Activated T-cell treated with anti-CD3 and anti-CD28 coated beads, Interleukin-2, amount 50 U/mL, for 24 hours (primary cell): ENCODE results near the gene GPHN.

Source experiments
- DNase-seq: peaks from one replicate; pipeline ENCODE4 v3.0.0-alpha.2; 2020
- H3K27ac Mint-ChIP-seq: 2 replicates; pipeline ENCODE4 v1.8.0; 2020; ENCODE audit warnings: mild to moderate bottlenecking, mixed read lengths
- H3K27me3 Mint-ChIP-seq: 2 replicates; pipeline ENCODE4 v1.8.0; 2020; ENCODE audit warnings: mixed read lengths
- H3K36me3 Mint-ChIP-seq: 2 replicates; pipeline ENCODE4 v1.8.0; 2020; ENCODE audit warnings: low read depth, mixed read lengths
- H3K4me1 Mint-ChIP-seq: 2 replicates; pipeline ENCODE4 v1.8.0; 2020; ENCODE audit warnings: low read depth, mixed read lengths
- H3K4me3 Mint-ChIP-seq: 2 replicates; pipeline ENCODE4 v1.8.0; 2020; ENCODE audit warnings: mild to moderate bottlenecking, moderate library complexity, mixed read lengths
- H3K9me3 Mint-ChIP-seq: 2 replicates; pipeline ENCODE4 v1.8.0; 2020; ENCODE audit warnings: mixed read lengths

The GPHN gene

DNA sequence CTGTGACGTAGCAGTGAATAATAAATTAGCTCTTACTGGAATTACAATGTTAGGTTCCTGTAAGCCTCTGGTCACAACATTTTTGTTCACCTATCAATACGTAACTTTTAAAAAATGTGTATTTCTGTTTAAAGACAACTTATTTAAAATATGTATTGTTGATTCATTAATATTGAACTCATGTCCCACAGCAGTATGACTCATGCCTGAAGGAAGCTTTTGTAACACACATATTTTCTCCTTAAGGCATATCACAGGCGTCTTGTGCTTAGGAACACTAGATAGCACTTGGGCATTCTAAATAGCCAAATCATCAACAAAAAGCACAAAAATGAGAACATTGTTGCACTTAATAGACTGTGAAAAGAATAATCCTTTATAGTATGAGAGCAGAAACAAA lies 92.5 kb downstream of the GPHN start:
- H3K9me3 Mint-ChIP-seq = peaks cover 15% of the 10 kb centered on the region
- no peak overlapping the region for H3K4me3 Mint-ChIP-seq
- H3K4me1 Mint-ChIP-seq = peaks cover 18% of the 10 kb centered on the region
- peaks cover 15% of the 10 kb centered on the region for H3K36me3 Mint-ChIP-seq
- no peak for DNase-seq
- no peaks in the 10 kb centered on the region for H3K27me3 Mint-ChIP-seq
- no peak overlapping the region for H3K27ac Mint-ChIP-seq

DNA sequence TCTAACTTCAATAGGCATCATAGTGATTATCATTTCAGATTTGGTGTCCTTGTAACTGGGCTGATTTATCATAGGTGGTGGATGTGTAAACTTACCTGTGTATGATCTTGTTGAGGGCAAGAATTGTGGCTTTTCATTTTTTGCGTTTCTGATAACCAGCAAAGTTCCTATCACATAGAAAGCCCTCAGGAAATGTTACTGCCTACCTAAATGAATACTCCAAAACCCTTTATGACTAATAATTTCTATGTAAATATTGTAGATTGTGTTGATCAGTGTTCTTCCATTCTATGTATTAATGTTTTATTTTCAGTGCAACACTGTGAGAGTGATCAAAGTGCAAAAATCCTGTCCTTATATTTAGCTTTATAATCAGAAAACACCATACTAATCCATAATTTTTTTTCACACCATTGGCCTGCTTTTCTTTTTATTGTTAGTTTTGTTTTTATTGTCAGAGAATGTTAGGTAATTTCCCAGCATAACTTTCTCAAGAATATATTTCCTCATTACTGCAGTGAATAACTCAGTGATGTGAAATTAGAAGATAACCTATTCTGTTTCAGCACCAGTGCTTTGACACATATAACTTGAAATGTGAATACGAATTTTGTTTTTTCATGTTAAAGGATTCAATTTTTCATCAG lies 94.1 kb downstream of the GPHN start:
- H3K27me3 Mint-ChIP-seq = no peaks in the 10 kb centered on the region
- no peak overlapping the region for H3K4me3 Mint-ChIP-seq
- peaks cover 17% of the 10 kb centered on the region for H3K9me3 Mint-ChIP-seq
- H3K27ac Mint-ChIP-seq = peak overlapping the region; percentile 60
- H3K4me1 Mint-ChIP-seq = peaks cover 28% of the 10 kb centered on the region
- no peak for DNase-seq
- H3K36me3 Mint-ChIP-seq = peaks cover 14% of the 10 kb centered on the region

- Mint-ChIP-seq H3K4me1 (peaks cover 39% of the 10 kb centered on the region), H3K36me3 (peaks cover 22% of the 10 kb centered on the region), H3K9me3 (peaks cover 26% of the 10 kb centered on the region), H3K27ac (no peak overlapping the region), H3K27me3 (no peaks in the 10 kb centered on the region), H3K4me3 (no peak overlapping the region)
- DNase-seq = no peak
These were observed 96.0 kb downstream of the GPHN start for GRCh38 chr14:66603945-66604344.

GRCh38 chr14:66606826-66607225 lies 98.9 kb downstream of the GPHN start:
- peaks cover 42% of the 10 kb centered on the region for H3K4me1 Mint-ChIP-seq
- H3K4me3 Mint-ChIP-seq = no peak overlapping the region
- H3K27ac Mint-ChIP-seq = no peak overlapping the region
- no peak for DNase-seq
- H3K36me3 Mint-ChIP-seq = peaks cover 32% of the 10 kb centered on the region
- no peaks in the 10 kb centered on the region for H3K27me3 Mint-ChIP-seq
- peaks cover 45% of the 10 kb centered on the region for H3K9me3 Mint-ChIP-seq

GRCh38 chr14:66610154-66610563 lies 102.2 kb downstream of the GPHN start:
- Mint-ChIP-seq H3K27ac (no peak overlapping the region), H3K9me3 (peaks cover 44% of the 10 kb centered on the region), H3K36me3 (peaks cover 43% of the 10 kb centered on the region), H3K4me3 (no peak overlapping the region), H3K4me1 (peaks cover 34% of the 10 kb centered on the region), H3K27me3 (no peaks in the 10 kb centered on the region)
- DNase-seq = no peak

DNA sequence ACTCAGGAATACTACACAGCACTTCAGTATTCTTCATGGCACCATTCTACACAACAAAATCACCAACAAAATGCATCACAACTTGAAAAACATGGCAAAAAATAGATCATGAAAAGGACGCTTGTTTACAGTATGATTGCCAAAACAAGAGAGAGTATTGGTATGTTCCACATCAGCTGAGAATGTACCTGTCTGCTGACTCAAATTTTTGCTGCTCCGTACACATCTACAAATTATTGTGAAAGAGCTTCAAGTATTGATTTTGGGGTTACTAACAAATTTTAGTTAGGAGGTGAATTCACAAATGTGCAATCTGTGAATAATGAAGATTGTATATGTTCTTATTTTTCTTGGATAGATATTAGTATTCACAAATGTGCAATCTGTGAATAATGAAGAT lies 105.4 kb downstream of the GPHN start:
- H3K4me1 Mint-ChIP-seq = peaks cover 13% of the 10 kb centered on the region
- no peaks in the 10 kb centered on the region for H3K27me3 Mint-ChIP-seq
- H3K27ac Mint-ChIP-seq = no peak overlapping the region
- peaks cover 42% of the 10 kb centered on the region for H3K9me3 Mint-ChIP-seq
- peaks cover 50% of the 10 kb centered on the region for H3K36me3 Mint-ChIP-seq
- DNase-seq = no peak
- H3K4me3 Mint-ChIP-seq = no peak overlapping the region

DNA sequence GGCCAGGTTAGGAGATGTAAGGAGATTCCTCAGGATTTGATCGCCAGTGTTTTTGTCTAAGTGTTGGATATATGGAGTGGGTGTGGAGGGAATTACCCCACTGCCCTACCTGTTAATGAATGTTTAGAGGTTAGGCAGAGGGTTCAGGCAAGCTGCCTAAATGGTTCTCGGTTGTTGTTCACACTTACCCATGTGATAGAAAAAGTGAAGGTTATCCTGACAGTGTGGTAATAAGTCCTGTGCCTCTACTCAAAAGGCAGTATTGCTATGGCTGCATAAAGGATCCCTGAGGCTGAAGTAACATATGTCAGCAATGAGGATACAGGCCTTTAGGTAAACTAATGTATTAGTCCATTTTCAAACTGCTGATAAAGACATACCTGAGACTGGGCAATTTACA lies 112.0 kb downstream of the GPHN start:
- H3K4me3 Mint-ChIP-seq = no peak overlapping the region
- no peaks in the 10 kb centered on the region for H3K27me3 Mint-ChIP-seq
- peaks cover 17% of the 10 kb centered on the region for H3K4me1 Mint-ChIP-seq
- peaks cover 47% of the 10 kb centered on the region for H3K36me3 Mint-ChIP-seq
- no peak for DNase-seq
- no peak overlapping the region for H3K27ac Mint-ChIP-seq
- peaks cover 25% of the 10 kb centered on the region for H3K9me3 Mint-ChIP-seq

- H3K36me3 Mint-ChIP-seq = peaks cover 21% of the 10 kb centered on the region
- H3K27me3 Mint-ChIP-seq = no peaks in the 10 kb centered on the region
- H3K9me3 Mint-ChIP-seq = peaks cover 8% of the 10 kb centered on the region
- DNase-seq = no peak
- H3K27ac Mint-ChIP-seq = no peak overlapping the region
- H3K4me1 Mint-ChIP-seq = peaks cover 15% of the 10 kb centered on the region
- H3K4me3 Mint-ChIP-seq = no peak overlapping the region
These were observed 115.9 kb downstream of the GPHN start for GRCh38 chr14:66623838-66624237.

DNA sequence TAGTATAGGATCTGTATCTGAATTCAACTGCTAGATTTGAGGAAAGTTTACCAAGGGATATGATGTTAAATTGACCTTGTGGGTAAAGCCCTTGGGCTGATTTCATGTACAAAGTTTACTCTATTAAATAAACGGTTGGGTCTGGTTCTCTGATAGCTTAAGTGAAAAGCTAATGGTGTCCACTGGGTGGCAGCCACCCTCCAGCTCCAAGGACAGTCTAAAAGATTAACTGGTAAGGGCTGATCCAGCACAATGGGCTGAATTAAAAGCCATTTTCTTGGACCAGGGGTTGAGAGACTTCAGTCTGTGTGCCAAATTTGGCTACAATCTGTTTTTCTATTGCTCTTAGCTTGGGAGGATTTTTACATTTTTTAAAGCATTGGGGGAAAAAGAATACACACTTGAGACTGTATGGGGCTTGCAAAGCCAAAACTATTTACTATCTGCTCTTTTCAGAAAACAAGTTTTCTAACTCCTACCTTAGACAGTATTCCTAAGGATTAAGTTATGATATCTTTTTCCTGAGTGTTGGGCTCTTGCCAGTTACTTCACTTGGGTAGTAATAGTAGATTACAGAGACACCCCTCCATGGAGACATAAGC lies 116.5 kb downstream of the GPHN start:
- Mint-ChIP-seq H3K27me3 (no peaks in the 10 kb centered on the region), H3K27ac (no peak overlapping the region), H3K4me1 (peaks cover 14% of the 10 kb centered on the region), H3K9me3 (peaks cover 6% of the 10 kb centered on the region), H3K36me3 (peaks cover 20% of the 10 kb centered on the region), H3K4me3 (no peak overlapping the region)
- DNase-seq = no peak

- Mint-ChIP-seq H3K9me3 (peaks cover 6% of the 10 kb centered on the region), H3K4me3 (no peak overlapping the region), H3K27me3 (no peaks in the 10 kb centered on the region), H3K27ac (no peak overlapping the region), H3K4me1 (peaks cover 4% of the 10 kb centered on the region), H3K36me3 (peaks cover 13% of the 10 kb centered on the region)
- DNase-seq = no peak
These were observed 120.7 kb downstream of the GPHN start for GRCh38 chr14:66628636-66629035.

DNA sequence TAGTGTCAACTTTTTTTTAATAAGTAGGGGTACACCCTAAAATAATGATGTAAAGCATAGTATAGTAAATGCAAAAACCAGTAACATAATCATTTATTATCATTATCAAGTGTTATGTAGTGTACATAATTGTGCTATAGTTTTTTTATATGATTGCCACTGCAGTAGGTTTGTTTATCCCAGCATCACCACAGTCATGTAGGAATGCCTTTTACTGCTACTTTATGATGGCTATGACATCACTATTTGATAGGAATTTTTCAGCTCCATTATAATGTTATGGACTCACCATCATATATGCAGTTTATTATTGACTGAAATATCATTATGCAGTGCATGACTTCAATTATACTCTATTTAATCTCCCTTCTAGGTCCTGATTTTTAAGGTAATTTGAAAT lies 121.6 kb downstream of the GPHN start:
- no peak for DNase-seq
- no peak overlapping the region for H3K4me3 Mint-ChIP-seq
- H3K27ac Mint-ChIP-seq = no peak overlapping the region
- H3K4me1 Mint-ChIP-seq = peaks cover 3% of the 10 kb centered on the region
- H3K27me3 Mint-ChIP-seq = no peaks in the 10 kb centered on the region
- peaks cover 13% of the 10 kb centered on the region for H3K36me3 Mint-ChIP-seq
- peaks cover 6% of the 10 kb centered on the region for H3K9me3 Mint-ChIP-seq

DNA sequence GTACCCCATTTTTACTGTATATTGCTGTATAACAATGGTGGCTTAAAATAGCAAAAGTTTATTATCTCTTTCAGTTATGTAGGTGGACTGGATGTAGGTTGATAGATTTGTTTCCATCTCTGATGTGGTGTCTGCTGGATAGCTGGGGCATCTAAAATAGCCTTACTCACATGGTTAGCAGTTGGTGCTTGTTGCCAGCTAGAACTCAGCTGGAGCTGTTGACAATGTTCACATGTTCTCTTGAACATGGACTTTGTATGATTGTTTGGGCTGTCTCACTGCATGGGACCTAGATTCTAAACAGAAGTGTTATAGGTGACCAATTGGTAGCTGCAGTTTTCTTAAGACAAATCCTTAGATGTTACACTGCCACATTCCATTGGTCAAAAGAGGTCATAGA lies 126.9 kb downstream of the GPHN start:
- DNase-seq = no peak
- Mint-ChIP-seq H3K27me3 (no peaks in the 10 kb centered on the region), H3K4me3 (no peak overlapping the region), H3K27ac (no peak overlapping the region), H3K9me3 (peaks cover 6% of the 10 kb centered on the region), H3K36me3 (peaks cover 13% of the 10 kb centered on the region), H3K4me1 (peaks cover 8% of the 10 kb centered on the region)

GRCh38 chr14:66635435-66635834 lies 127.5 kb downstream of the GPHN start:
- Mint-ChIP-seq H3K4me3 (no peak overlapping the region), H3K4me1 (peaks cover 8% of the 10 kb centered on the region), H3K36me3 (peaks cover 9% of the 10 kb centered on the region), H3K9me3 (peaks cover 3% of the 10 kb centered on the region), H3K27ac (no peak overlapping the region), H3K27me3 (no peaks in the 10 kb centered on the region)
- DNase-seq = no peak

DNA sequence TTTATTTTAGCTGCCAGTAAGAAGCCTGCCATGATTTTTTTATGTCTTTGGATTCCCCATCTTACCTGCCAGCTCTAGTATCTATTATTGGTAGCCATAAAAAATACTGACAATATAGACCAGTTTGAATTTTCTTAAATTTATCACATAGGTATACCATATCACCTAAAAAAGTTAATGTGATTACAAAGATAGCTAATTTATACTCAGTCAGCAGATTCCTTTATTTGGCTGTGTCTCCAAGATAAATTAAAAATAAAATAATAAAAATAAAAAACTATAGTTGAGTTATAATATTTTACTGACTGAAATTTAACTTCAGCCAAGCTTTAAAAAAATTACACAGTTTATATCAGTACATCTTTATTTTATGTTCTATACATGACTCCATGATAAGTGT lies 128.3 kb downstream of the GPHN start:
- H3K27ac Mint-ChIP-seq = no peak overlapping the region
- H3K27me3 Mint-ChIP-seq = no peaks in the 10 kb centered on the region
- H3K4me3 Mint-ChIP-seq = no peak overlapping the region
- DNase-seq = no peak
- H3K36me3 Mint-ChIP-seq = peaks cover 7% of the 10 kb centered on the region
- peaks cover 12% of the 10 kb centered on the region for H3K4me1 Mint-ChIP-seq
- peaks cover 3% of the 10 kb centered on the region for H3K9me3 Mint-ChIP-seq

- Mint-ChIP-seq H3K4me3 (no peak overlapping the region), H3K36me3 (no peaks in the 10 kb centered on the region)
- DNase-seq = no peak
These were observed 130.7 kb downstream of the GPHN start for GRCh38 chr14:66638689-66639088.

More at GRCh38 chr14:66638689-66639088, 130.7 kb downstream of the GPHN start:
- no peaks in the 10 kb centered on the region for H3K9me3 Mint-ChIP-seq
- no peak overlapping the region for H3K27ac Mint-ChIP-seq
- peaks cover 23% of the 10 kb centered on the region for H3K4me1 Mint-ChIP-seq
- no peaks in the 10 kb centered on the region for H3K27me3 Mint-ChIP-seq
